H1 (cell line): Measurements from ENCODE around the gene BCL2L11. TPM values are rescaled to one million over a fixed set of nuclear protein-coding genes. Genes with fewer than 3 reads are reported as not detected.

ENCODE experiments used
- EP300 ChIP-seq, 2 experiments: IDR thresholded peaks; 1 replicate in 1 of 2; 2 replicates in 1 of 2; pipeline ENCODE4 v1.6.1; 2011 to 2012; ENCODE audit warnings: low read depth in 2 of 2, low read length in 2 of 2, mild to moderate bottlenecking in 2 of 2, borderline replicate concordance in 1 of 2, inconsistent platforms in 1 of 2, moderate library complexity in 1 of 2
- polyA plus RNA-seq, 7 experiments: library from polyadenylated mRNA; depleted of rRNA in 3 of 7; stranded (reverse) in 5 of 7; unstranded in 2 of 7; fragments of >200 nt in 5 of 7; fragments of 200-250 nt in 2 of 7; gene quantifications; 1 replicate in 5 of 7; 2 replicates in 1 of 7; 4 replicates in 1 of 7; pipeline versions ENCODE4 v1.2.1 to v1.2.3, GENCODE V29; 2011 to 2013; ENCODE audit warnings: missing spikeins in 2 of 7, mixed read lengths in 2 of 7
- total RNA-seq: library from RNA; stranded (reverse); fragmentation: NEBNext Ultra II Directional; extraction: Animal tissue kit (Norgen Biotek cat#: 25700); gene quantifications from 2 replicates; pipeline ENCODE4 v1.2.1, GENCODE V29; 2021

Gene BCL2L11
- total and polyA plus RNA-seq, 2 of the 8 experiments (the other 6 are each of a cell fraction or from before 2014, with no cell fraction given) = 7.5 to 22.9 TPM

GRCh38 chr2:111145103-111145760 lies 24.5 kb downstream of the BCL2L11 start (continued):
- TF ChIP-seq EP300 (IDR thresholded peaks at IDR 0.05; ENCODE audit: borderline replicate concordance in 1 of 2, low read depth in 2 of 2, low read length in 2 of 2) = no peak
